ENCODE data around the gene UBA3. TPM values are rescaled to one million over a fixed set of nuclear protein-coding genes. Genes with fewer than 3 reads are reported as not detected.

UBA3 gene
- total RNA-seq, 1 donor from 2014 or later, result 113 TPM

GRCh38 chr3:69082805-69083204, 2.6 kb upstream of the UBA3 start:
- H3K9me3 Mint-ChIP-seq, result no peaks in the 10 kb centered on the region
- intact Hi-C loops (cut with micrococcal nuclease), result loop anchor here (1.0 to 10.0 kb wide), 5 partner anchors 24 to 2002 kb away; partner anchors contain the start of gene TMF1
- peak; percentile 68 for DNase-seq (ENCODE audit: low spot score)
- peak overlapping the region; percentile 98 for H3K4me3 Mint-ChIP-seq
- peak overlapping the region; percentile 94 for H3K27ac Mint-ChIP-seq
- peaks cover 61% of the 10 kb centered on the region for H3K4me1 Mint-ChIP-seq (ENCODE audit: low read depth)
- peaks cover 22% of the 10 kb centered on the region for H3K36me3 Mint-ChIP-seq (ENCODE audit: low read depth)
- no peaks in the 10 kb centered on the region for H3K27me3 Mint-ChIP-seq (ENCODE audit: insufficient read depth)

GRCh38 chr3:69082361-69082760, 2.2 kb upstream of the UBA3 start:
- Mint-ChIP-seq H3K36me3 (ENCODE audit: low read depth) (peaks cover 24% of the 10 kb centered on the region), H3K4me3 (peak overlapping the region; percentile 98), H3K27ac (peak overlapping the region; percentile 94), H3K9me3 (no peaks in the 10 kb centered on the region), H3K4me1 (ENCODE audit: low read depth) (peaks cover 66% of the 10 kb centered on the region), H3K27me3 (ENCODE audit: insufficient read depth) (no peaks in the 10 kb centered on the region)
- intact Hi-C loops (cut with micrococcal nuclease), result loop anchor here (1.0 to 10.0 kb wide), 5 partner anchors 24 to 2002 kb away; partner anchors contain the start of gene TMF1
- DNase-seq (ENCODE audit: low spot score), result no peak

DNA sequence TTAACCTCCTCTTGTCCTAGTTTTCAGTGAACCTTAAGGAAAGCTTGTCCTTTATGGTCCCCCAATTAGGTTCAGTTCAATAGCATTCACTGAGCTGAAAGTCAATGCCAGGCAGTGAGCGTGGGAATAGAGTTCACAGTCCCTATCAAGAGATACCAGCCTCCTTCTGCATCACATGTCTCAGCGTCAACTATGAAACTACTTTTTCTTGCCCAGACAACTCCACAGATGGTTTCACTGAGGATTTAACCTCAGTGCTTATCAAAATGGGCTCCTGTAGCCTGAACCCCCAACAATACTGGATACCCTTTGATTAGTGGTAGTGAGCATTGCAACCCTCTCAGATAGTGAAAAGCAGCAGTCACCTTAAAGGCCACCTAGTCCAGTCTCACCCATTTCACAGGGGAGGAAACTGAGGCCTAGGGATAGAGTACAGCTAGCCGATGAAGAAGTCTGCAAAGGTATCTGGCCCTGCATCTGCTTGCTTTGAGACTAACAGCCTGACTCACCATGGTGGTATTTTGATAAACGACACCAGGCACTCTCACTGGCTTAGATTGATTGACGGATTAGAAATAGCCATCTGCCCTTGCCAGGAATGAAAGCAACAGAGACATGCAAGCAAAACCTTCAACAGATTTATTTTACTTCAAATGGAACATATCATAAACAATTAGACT, 1.6 kb upstream of the UBA3 start:
- Mint-ChIP-seq H3K27ac (peak overlapping the region; percentile 94), H3K4me1 (ENCODE audit: low read depth) (peaks cover 70% of the 10 kb centered on the region), H3K9me3 (no peaks in the 10 kb centered on the region), H3K27me3 (ENCODE audit: insufficient read depth) (no peaks in the 10 kb centered on the region), H3K4me3 (peak overlapping the region; percentile 98), H3K36me3 (ENCODE audit: low read depth) (peaks cover 24% of the 10 kb centered on the region)
- intact Hi-C loops (cut with micrococcal nuclease), result loop anchor here (1.0 to 10.0 kb wide), 6 partner anchors 13 to 2003 kb away; partner anchors contain the start of gene TMF1
- DNase-seq (ENCODE audit: low spot score), result no peak

DNA sequence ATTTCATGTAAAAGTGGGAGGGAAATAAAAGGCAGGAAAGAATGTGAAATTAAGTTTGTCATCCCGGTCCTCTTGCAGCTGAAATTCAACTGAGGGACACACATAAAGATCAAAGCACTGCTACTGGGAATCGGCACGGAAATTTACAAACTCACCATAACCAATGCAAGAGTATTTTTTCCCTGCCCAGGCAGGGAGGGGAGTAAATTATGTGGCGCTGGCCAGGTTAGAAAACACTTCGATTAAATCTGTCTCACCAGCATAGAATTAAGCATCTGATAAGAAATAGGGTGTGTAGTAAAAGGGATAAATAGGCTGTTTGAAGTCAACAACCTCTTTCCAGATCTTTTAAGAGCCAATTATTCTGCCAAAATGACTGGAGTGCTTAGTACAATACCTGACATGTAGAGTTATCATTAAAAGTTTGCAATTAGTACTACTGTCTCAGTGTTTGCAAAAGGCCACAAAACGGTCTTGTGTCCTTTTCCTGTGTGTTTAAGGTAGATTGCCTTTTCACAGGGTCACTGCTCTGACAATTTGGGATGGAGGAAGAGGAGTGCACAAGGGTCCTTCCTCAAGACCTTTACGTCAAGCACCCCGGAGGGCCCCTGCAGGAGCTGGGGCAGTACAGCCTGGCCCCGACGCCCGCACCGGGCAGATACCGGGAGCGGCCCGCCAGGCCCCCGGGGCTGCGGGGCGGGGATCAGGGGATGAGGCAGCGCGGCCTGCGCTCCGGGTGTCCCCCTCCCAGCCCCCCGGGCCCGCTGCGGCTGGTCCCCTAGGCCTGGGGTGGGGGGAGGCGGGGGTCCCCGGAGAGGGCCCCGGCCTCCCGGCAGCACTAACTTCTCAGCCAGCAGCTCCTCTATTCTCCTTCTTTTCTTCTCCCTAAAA, 651 bp downstream of the UBA3 start:
- no peak for DNase-seq (ENCODE audit: low spot score)
- Mint-ChIP-seq H3K4me3 (peak overlapping the region; percentile 89), H3K4me1 (ENCODE audit: low read depth) (peaks cover 67% of the 10 kb centered on the region), H3K27me3 (ENCODE audit: insufficient read depth) (no peaks in the 10 kb centered on the region), H3K36me3 (ENCODE audit: low read depth) (peaks cover 13% of the 10 kb centered on the region), H3K9me3 (no peaks in the 10 kb centered on the region), H3K27ac (peak overlapping the region; percentile 73)
- intact Hi-C loops (cut with micrococcal nuclease), result loop anchor here (1.0 to 10.0 kb wide), 6 partner anchors 14 to 2005 kb away; partner anchors contain the start of gene EOGT

DNA sequence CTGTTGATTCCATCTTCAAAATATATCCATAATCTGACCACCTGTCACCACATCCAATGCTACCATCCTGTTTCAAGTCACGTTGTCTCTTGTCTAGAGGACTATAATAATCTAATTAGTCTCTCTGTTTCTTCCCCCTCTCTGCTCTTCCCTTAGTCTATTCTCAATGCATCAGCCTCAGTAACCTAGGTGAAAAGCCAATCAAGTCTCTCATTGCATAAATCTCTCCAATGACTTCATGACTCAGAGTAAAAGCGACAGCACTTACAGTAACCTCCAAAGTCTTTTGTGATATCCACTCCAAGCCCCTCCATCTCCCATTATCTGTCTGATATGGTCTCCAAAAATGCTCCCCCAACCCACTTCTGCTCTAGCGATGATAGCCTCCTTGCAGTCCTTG, 7.2 kb downstream of the UBA3 start:
- Mint-ChIP-seq H3K36me3 (ENCODE audit: low read depth) (peaks cover 38% of the 10 kb centered on the region), H3K4me3 (no peak overlapping the region), H3K27me3 (ENCODE audit: insufficient read depth) (no peaks in the 10 kb centered on the region), H3K4me1 (ENCODE audit: low read depth) (peaks cover 37% of the 10 kb centered on the region), H3K9me3 (no peaks in the 10 kb centered on the region), H3K27ac (no peak overlapping the region)
- no peak for DNase-seq (ENCODE audit: low spot score)
- intact Hi-C loops (cut with micrococcal nuclease), result loop anchor here (1.0 kb wide), 1 partner anchor 9 kb away; no protein-coding TSS in a partner anchor

DNA sequence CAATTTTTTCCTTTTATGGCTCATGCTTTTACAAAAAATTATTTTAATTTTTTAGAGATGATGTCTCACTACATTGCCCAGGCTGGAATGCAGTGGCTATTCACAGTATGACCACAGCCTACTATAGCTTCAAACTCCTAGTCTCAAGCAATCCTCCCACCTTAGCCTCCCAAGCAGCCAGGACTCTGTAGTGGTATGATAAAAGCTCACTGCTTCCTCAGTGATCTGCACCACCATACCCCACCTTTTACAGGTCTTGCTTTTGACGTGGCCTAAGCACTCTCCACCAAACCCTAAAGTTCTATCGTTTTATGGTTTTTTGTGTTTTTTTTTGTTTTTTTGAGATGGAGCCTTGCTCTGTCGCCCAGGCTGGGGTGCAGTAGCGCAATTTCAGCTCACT, 14.0 kb downstream of the UBA3 start:
- Mint-ChIP-seq H3K27ac (no peak overlapping the region), H3K9me3 (no peaks in the 10 kb centered on the region), H3K4me3 (no peak overlapping the region), H3K27me3 (ENCODE audit: insufficient read depth) (no peaks in the 10 kb centered on the region), H3K36me3 (ENCODE audit: low read depth) (peaks cover 36% of the 10 kb centered on the region), H3K4me1 (ENCODE audit: low read depth) (peaks cover 44% of the 10 kb centered on the region)
- intact Hi-C loops (cut with micrococcal nuclease), result no loop called here
- no peak for DNase-seq (ENCODE audit: low spot score)

DNA sequence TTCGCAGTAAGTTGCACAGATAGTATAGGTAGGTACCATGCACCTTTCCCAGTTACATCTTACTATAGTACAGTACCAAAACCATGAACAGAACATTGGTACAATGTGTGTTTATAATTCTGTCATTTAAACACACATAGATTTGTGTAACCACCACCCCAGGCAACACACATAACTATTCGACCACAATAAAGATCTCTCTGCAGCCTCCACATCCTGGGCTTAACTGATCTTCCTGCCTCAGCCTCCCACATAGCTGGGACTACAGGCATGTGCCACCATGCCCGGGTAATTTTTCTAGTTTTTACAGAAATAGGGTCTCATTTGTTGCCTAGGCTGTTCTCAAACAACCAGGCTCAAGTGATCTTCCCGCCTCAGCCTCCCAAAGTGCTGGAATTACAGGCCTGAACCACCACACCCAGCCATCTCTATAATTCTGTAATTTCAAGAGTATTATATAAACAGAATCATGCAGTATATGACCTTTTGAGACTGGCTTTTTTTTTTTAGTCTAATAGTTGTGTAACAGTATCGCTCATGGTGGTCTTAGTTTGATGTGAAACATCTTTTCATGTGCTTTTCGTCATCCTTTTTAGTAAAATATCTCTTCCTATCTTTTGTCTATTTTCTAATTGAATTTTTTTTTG, 14.7 kb downstream of the UBA3 start:
- no peaks in the 10 kb centered on the region for H3K27me3 Mint-ChIP-seq (ENCODE audit: insufficient read depth)
- peaks cover 37% of the 10 kb centered on the region for H3K4me1 Mint-ChIP-seq (ENCODE audit: low read depth)
- H3K36me3 Mint-ChIP-seq (ENCODE audit: low read depth), result peaks cover 34% of the 10 kb centered on the region
- peaks cover 3% of the 10 kb centered on the region for H3K9me3 Mint-ChIP-seq
- peak overlapping the region; percentile 57 for H3K27ac Mint-ChIP-seq
- intact Hi-C loops (cut with micrococcal nuclease), result loop anchor here (1.0 kb wide), 1 partner anchor 14 kb away; no protein-coding TSS in a partner anchor
- peak; percentile 16 for DNase-seq (ENCODE audit: low spot score)
- peak overlapping the region; percentile 41 for H3K4me3 Mint-ChIP-seq

DNA sequence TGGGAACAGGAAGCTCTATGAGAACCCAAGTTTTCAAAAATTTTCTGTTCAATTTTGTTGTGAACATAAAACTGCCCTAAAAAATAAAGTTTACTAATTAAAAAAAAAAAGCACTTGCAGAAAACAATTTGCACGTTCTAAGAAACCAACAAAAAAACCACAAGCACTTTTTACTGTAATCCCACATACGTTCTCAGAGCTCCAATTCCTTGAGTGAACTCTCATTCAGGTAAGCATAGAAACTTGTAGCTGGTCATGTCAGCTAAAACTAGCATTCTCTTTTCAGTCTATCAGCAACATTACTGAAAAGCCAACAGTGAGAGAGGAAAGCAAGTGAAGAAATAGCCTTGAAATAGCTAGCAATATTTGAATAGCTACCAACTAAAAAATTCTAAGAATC, 16.5 kb downstream of the UBA3 start:
- peaks cover 46% of the 10 kb centered on the region for H3K36me3 Mint-ChIP-seq (ENCODE audit: low read depth)
- DNase-seq (ENCODE audit: low spot score), result no peak
- H3K27ac Mint-ChIP-seq, result no peak overlapping the region

DNA sequence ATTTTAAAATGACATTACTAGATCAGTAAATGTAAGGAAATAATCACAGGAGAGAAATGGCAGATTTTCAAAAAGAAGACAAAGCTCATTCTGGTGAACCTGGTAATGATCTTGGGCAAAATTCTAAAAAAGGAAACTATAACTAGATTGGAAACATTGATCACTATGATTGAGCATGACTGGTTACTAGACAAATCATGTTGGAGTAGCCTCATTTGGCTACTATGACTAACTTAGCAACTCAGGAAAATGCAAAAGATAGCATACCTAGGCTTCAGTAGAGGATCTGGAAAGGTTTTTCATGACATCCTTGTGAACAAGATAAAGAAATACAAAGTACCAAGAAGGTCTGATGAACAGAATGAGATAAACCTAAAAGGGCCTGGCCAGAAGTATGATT, 20.5 kb downstream of the UBA3 start:
- peaks cover 3% of the 10 kb centered on the region for H3K9me3 Mint-ChIP-seq
- DNase-seq (ENCODE audit: low spot score), result no peak
- H3K4me1 Mint-ChIP-seq (ENCODE audit: low read depth), result peaks cover 51% of the 10 kb centered on the region
- peaks cover 56% of the 10 kb centered on the region for H3K36me3 Mint-ChIP-seq (ENCODE audit: low read depth)
- intact Hi-C loops (cut with micrococcal nuclease), result loop anchor here (1.0 kb wide), 2 partner anchors 9 to 33 kb away; no protein-coding TSS in a partner anchor
- H3K4me3 Mint-ChIP-seq, result no peak overlapping the region
- H3K27ac Mint-ChIP-seq, result peak overlapping the region; percentile 90
- no peaks in the 10 kb centered on the region for H3K27me3 Mint-ChIP-seq (ENCODE audit: insufficient read depth)

More for the DNA sequence above, 16.5 kb downstream of the UBA3 start:
- no peaks in the 10 kb centered on the region for H3K27me3 Mint-ChIP-seq (ENCODE audit: insufficient read depth)
- intact Hi-C loops (cut with micrococcal nuclease), result loop anchor here (1.0 kb wide), 2 partner anchors 7 to 10 kb away; no protein-coding TSS in a partner anchor
- H3K4me1 Mint-ChIP-seq (ENCODE audit: low read depth), result peaks cover 48% of the 10 kb centered on the region
- peaks cover 3% of the 10 kb centered on the region for H3K9me3 Mint-ChIP-seq
- no peak overlapping the region for H3K4me3 Mint-ChIP-seq

GRCh38 chr3:69058947-69059224, 21.3 kb downstream of the UBA3 start:
- intact Hi-C loops (cut with micrococcal nuclease), result loop anchor here (1.0 kb wide), 3 partner anchors 9 to 33 kb away; partner anchors contain the start of gene UBA3
- Mint-ChIP-seq H3K36me3 (ENCODE audit: low read depth) (peaks cover 54% of the 10 kb centered on the region), H3K27me3 (ENCODE audit: insufficient read depth) (no peaks in the 10 kb centered on the region), H3K9me3 (peaks cover 3% of the 10 kb centered on the region), H3K4me3 (peak overlapping the region; percentile 25), H3K27ac (peak overlapping the region; percentile 90), H3K4me1 (ENCODE audit: low read depth) (peaks cover 43% of the 10 kb centered on the region)
- no peak for DNase-seq (ENCODE audit: low spot score)

GRCh38 chr3:69058180-69058946, 21.8 kb downstream of the UBA3 start:
- intact Hi-C loops (cut with micrococcal nuclease), result loop anchor here (1.0 kb wide), 1 partner anchor 22 kb away; the partner anchor contains the start of gene UBA3
- H3K4me3 Mint-ChIP-seq, result peak overlapping the region; percentile 25
- H3K9me3 Mint-ChIP-seq, result peaks cover 3% of the 10 kb centered on the region
- peaks cover 38% of the 10 kb centered on the region for H3K4me1 Mint-ChIP-seq (ENCODE audit: low read depth)
- peaks cover 55% of the 10 kb centered on the region for H3K36me3 Mint-ChIP-seq (ENCODE audit: low read depth)
- DNase-seq (ENCODE audit: low spot score), result peak; percentile 21
- H3K27ac Mint-ChIP-seq, result peak overlapping the region; percentile 90
- H3K27me3 Mint-ChIP-seq (ENCODE audit: insufficient read depth), result no peaks in the 10 kb centered on the region

DNA sequence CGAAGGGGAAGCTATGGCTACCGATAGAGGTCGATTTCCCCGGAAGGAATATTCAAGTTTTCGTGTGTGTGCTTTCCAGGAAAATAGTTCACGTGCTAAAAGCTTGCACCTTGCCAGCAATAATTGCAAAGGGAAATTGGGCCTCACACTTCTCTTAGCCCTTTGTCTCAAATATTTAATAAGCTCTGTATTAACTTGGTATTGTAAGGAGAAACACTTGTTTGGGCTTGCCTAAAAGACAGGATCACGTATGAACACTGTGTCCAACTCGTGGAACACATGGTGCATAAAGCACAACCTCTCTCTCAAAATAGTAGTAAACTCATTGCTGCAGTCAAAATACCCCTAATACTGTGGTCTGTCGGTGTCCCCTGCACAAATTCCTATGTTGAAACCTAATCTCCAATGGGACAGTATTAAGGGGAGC, 27.7 kb downstream of the UBA3 start:
- no peak for DNase-seq (ENCODE audit: low spot score)
- intact Hi-C loops (cut with micrococcal nuclease), result loop anchor here (1.0 to 2.0 kb wide), 5 partner anchors 19 to 274 kb away; partner anchors contain the start of gene EOGT
- peaks cover 1% of the 10 kb centered on the region for H3K27me3 Mint-ChIP-seq (ENCODE audit: insufficient read depth)
- H3K9me3 Mint-ChIP-seq, result no peaks in the 10 kb centered on the region
- H3K27ac Mint-ChIP-seq, result peak overlapping the region; percentile 96
- H3K4me3 Mint-ChIP-seq, result peak overlapping the region; percentile 97
- H3K4me1 Mint-ChIP-seq (ENCODE audit: low read depth), result peaks cover 57% of the 10 kb centered on the region
- H3K36me3 Mint-ChIP-seq (ENCODE audit: low read depth), result peaks cover 26% of the 10 kb centered on the region

Measured in activated T-helper 1 cell treated with anti-CD3 and anti-CD28 coated beads, Interleukin-12 subunit alpha, Interleukin-12 subunit beta, Interleukin-2, Interleukin-4 antibody, amounts not matched to agents 30 ng/mL and 10 ng/mL and 1 ng/mL, durations not matched to agents 14 hours and 24 hours and 36 hours (primary cell).